Stimulated activated CD4-positive, alpha-beta T cell treated with anti-CD3 and anti-CD28 coated beads, Interleukin-2, amount 100 ng/mL, for 48 hours (primary cell): ENCODE data around the gene RTEL1.
A peak's percentile ranks its signal among the peaks of the same experiment; 100 is the strongest.
"Not testable (repeated sequence)": the region's sequence is repeated elsewhere in the genome, so short reads cannot be mapped to it uniquely, and the experiment has no call there.

ENCODE experiments used
- DNase-seq, 2 donors: peaks; one replicate each; pipeline ENCODE4 v3.0.0-alpha.2; 2020

Gene RTEL1

DNA sequence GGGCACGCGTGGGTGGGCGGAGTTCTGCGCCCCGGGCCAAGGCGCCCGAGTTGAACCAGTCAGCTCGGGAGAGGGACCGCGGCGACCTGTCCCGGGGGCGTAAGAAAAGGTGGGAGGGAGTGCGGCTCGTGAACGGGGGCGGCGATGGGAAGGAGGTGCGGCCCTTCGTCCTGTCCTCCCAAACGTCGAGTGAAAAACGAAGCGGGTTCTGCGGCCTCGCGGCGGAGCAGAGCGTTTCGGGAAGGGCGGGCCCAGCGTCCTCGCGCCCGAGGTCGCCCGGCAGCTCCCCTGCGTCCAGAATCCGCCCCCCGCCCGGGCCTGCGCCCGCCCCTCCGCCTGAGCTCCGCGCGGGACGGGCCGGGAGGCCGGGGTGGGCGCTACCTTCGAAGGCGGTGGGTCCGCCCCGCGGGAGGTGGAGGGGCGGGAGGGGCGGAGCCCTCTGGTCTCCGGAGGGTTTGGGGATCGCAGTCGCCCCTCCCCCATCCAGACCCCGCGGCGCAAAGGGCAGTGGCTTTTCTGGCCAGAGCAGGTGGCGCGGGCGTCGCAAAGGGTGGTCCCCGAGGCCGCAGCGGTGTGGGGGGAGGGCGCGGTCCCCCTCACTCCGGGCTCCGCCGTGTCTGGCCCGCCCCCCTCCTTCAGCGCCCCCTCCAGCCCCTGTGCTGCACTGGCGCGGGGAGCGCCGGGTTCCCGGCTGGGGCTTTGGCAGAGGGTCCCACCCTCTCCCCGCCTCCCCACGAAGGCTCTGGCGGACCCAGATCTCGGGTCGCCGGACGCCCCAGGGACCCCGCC lies 5.7 kb upstream of the RTEL1 start:
- no peak for DNase-seq

DNA sequence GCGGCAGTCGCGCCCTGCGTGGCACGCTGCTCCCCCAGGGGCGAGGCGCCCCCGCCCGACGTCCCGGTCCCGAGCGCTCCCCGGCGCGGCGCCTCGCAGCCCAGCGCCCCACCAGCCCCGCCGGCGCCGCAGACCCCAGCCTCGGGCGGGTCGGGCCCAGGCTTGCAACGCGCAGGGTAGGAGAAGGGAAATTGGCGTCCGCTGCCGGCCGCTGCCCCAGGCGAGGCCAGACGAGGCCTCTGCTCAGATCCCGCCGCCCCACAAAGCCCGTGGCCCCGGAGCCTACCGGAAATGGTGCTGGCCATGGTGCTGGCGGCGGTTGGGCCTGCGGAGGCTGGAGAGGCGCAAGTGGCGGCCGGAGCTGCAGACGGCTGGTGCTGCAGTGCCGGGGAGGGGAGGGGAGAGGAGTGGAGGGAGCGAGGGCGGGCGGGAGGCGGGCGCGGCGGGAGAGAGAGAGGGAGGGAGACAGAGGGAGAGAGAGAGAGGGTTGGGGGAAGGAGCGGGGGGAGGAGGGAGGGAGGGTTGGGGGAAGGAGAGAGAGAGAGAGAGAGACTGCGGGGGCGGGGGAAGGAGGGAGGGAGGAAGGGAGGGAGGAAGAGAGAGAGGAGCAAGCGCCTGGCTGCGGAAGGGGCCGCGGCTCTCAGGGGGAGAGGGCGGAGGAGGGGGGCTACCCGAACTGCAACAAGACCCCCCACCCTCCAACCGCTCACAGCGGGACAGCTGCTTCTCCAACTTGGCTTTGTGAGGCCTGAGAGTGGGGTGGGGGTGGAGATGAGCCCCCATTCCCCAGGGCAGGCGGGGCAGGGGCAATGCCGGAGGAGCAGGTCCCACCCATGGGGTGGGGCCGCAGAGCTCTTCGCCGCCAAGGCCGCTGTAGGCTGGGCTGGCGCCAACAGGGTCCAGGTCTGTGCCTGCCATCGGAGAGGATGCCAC lies 4.8 kb upstream of the RTEL1 start, which contains the start of gene STMN3:
STMN3 (minus strand) TSS at position 384 of the 933 bp plus-strand sequence; CDS start at position 305, 79 bp downstream.
- DNase-seq, result peak; percentile 52 to 64

DNA sequence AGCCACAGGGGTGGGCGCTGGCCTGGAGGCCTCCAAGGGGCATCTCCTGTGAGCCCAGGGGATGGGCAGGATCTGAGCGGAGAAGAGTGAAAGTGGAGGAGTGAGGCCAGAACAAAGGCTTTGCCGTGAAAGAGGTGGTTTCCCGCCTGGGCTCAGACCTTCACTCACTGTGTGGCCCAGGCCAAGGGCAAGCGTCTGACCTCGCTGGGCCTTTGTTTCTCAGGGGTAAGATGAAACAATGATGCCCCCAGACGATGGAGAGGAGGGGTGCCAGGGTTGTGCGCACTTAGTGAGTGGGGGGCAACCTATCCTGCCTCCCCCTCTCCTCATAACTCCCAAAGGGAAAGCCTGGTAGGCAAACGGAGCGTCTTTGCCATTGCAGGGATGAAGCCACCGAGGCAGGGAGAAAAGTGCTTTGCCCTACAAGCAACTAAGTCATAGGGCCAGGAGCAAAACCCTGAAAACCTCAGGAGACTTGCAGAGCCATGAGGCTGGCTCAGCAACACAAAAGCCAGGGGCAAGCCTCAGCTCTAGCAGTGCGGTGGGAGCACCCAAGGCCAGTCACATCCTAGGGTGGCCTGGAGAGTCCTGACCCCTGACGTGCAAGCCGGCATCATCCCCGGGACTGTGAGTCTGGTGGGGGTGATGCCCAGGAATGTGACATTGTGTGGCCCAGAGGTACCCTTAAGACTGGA lies 4.0 kb upstream of the RTEL1 start:
- no peak for DNase-seq

DNA sequence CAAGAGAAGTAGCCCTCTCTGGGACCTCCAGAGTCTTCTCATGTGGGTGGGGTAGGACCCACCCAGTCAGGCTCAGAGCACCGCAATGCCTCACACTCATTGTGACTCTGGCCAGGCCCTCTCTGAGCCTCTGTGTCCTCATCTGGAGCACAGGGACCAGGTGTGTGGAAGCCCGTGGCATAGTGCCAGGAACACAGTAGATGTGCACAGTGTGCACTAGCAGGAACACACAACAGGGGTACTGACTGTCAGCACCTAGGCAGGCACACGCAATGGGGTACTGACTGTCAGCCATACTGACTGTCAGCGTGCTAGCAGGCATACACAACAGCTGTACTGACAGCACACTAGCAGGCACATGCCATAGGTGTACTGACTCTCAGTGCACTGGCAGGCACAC lies 2.9 kb upstream of the RTEL1 start:
- no peak for DNase-seq

DNA sequence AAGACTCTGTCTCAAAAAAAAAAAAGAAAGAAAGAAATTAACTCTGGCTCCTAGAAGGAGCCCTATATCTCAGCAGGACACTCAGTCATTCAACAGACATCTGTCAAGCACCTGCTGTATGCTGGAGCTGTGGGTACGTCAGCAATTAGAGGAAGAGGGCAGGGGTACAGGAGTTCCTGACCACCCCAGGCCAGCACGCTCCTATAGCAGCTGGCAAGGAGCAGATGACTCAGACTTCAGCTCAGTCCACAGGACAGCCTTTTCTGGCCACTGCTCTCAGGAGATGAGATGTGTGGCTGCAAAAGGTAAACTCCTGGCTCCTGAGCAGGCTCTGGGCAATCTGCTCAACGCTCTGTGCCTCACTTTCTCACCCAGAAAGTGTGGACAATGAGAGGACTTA lies 1.7 kb upstream of the RTEL1 start:
- no peak for DNase-seq

DNA sequence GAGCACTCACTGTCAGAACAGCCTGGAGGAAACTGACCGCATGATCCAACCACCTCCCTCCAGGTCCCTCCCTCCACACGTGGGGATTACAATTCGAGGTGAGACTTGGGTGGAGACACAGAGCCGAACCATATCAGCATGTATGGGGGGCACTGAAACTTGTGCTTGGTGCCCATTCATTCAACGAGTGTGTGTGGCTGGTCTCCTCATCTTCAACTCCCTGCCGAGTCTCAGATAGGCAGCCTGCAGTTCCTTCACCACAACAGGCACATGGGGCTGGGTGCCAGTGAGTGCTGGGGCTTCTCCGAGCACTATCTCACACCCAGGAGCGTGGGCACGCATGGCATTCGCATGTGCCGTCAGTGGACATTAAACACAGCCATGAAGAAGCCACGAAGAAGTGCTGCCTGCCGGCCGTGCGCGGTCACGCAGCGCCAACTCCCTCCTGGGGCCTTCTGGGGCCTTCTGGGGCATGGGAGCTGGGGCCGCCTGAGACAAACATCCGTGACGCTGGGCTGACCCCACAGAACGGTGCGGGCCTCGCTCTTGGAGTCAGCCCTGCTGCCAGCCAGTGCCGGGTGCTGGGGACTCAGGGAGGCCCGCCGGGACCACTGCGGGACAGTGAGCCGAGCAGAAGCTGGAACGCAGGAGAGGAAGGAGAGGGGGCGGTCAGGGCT lies 714 bp upstream of the RTEL1 start:
- DNase-seq, result no peak

DNA sequence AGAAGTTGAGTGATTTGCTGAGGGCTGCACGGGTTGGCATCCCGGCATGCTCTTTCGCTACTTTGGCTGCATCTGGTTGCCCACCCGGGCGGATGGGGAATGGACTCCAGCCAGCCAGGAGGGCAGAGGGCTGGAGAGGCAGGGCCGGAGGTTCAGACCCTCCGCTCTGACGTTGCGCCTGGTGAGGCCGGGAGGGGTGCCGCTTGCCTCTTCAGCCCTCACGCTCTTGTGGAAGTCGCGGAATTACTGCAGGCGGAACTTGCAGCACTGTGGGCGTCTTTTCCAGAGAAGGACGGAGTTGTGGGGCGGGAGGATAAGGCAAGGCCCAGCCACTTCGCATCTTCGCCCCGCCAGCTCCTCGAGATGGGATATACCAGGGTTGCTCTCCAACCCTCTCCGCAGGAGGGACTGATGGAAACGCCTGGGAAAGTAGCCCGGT lies 656 bp downstream of the RTEL1 start:
- no peak for DNase-seq

DNA sequence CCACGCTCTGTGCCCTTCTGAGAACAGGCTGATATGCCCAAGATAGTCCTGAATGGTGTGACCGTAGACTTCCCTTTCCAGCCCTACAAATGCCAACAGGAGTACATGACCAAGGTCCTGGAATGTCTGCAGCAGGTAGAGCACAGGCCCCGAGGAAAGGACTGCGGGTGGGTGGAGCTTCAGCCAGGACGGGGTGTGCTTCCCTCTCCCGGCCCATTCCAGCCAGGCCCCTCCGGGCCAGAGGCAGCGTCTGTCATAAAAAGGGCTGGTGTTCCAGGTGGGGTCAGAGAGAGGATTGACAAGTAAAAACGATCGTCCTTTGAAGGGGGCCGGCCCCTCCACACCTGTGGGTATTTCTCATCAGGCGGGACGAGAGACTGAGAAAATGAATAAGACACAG lies 1.3 kb downstream of the RTEL1 start:
- no peak for DNase-seq

DNA sequence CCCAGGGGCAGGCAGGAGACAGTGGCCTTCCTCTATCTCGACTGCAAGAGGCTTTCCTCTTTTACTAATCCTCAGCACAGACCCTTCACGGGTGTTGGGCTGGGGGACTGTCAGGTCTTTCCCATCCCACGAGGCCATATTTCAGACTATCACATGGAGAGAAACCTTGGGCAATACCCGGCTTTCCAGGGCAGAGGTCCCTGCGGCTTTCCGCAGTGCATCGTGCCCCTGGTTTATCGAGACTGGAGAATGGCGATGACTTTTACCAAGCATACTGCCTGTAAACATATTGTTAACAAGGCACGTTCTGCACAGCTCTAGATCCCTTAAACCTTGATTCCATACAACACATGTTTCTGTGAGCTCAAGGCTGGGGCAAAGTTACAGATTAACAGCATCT lies 2.1 kb downstream of the RTEL1 start:
- not testable (repeated sequence) for DNase-seq

DNA sequence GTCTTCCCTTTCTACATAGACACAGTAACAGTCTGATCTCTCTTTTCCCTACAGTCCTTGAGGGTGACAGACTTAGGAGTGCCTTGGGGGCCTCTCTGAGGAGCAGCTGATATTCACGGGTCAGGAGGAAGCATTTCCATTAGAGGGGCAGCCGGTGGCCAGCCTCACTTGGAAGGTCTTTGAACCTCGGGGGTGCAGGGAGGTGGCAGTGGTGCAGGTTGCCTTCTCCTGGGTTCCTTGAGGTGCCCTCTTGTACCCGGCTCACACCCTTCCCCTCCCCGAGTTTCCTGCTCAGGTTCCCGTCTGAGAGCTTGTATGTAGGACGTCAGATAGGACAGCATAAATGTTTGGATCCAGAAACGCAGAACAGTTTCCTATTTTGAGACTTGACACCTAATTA lies 2.5 kb downstream of the RTEL1 start:
- DNase-seq, result no peak

DNA sequence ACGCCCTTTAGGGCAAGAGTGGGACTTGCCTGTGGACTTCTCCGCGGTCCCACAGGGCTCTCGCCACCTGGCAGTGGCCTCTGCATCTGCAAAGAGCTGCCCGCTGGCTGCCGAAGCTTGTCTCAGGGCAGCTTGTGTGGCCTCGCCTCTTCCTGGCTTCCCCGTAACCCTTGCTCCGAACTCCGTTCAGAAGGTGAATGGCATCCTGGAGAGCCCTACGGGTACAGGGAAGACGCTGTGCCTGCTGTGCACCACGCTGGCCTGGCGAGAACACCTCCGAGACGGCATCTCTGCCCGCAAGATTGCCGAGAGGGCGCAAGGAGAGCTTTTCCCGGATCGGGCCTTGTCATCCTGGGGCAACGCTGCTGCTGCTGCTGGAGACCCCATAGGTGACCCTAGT lies 3.0 kb downstream of the RTEL1 start:
- DNase-seq, result no peak

DNA sequence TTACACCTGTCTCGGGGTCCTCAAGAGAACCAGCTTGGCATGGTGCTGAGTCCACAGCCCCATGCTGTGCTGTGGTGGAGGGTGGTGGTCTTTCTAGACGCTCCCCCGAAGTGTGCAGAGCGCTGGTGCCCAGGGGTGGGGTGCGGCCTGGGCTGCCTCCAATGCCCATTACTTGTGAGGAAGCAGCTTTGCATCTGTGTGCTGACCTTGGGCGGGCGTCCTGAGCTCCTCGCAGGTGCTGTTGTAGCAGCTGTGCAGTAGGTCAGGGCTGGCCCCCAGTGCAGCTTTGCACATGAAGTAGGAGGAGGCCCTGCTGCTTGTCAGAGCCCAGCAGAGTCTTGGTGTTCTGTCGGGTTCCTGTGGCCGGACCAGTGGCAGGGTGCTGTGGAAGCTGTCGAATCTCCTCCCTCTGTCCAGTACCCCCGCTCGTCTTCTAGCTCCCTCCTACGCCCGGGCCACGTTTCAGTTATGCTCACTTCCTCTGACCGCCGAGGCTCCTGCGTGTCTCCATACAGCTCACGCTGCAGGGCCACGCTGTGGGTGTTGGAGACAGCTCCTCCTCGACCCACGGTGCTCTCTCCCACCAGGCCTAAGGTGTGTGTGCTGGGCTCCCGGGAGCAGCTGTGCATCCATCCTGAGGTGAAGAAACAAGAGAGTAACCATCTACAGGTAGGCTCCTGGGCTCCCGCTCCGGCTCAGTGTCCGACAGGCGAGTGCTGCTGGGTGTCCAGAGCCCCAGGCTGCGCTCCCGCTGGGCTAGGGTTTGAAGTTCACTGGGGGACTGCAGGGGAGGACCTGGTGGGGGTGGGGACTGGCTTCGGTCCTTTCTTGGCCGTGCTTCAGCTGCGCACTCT lies 4.1 kb downstream of the RTEL1 start:
- DNase-seq, result no peak

DNA sequence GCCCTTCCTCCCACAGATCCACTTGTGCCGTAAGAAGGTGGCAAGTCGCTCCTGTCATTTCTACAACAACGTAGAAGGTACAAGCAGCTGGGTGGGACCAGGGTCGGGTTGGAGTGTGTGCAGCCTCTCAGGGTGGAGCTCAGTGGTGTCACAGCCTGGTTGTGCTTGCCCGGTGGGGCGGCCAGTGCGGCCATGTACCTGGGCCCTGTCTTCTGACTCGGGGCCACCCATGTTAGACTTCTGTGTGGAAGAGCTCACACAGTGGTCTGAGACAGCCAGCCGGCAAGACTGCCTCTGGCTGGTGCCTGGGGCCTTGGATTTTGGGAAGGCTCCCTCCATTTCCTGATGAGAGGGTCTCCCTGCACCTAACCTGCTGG lies 4.7 kb downstream of the RTEL1 start:
- DNase-seq, result no peak

DNA sequence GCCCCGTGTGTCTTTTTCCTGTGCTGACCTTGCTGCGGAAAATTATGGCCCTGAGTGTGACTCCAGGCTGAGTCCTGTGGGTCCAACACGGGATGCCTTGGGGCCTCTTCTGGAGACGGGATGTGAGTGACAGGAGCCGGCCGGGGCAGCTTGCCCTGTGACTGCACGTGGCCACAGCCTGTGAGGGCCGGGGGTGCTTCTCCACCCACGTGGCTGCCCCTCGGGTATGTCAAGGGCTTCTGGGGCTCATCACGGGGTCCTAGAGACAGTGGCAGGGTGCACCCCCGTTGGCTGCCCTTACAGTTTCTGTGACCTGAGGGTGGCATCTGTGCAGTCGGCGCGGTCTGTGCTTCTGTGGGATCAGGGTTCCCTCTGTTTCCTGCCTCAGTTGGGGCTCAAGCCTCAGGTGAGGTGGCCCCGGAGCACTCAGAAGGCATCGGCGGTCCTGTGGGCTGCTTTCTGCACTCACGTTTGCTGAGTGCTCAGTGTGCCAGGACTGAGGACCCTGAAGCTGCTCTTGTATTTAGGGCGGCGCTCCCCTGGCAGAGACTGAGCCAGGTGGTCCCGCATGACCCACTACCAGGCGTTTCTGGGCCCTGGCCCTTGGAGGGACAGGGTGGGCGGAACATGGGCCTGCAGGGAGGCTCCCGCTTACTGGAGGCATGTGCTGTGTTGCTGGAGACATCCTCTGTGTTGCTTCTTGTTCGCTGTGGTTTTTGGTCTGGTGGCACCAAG lies 5.4 kb downstream of the RTEL1 start:
- DNase-seq, result no peak

DNA sequence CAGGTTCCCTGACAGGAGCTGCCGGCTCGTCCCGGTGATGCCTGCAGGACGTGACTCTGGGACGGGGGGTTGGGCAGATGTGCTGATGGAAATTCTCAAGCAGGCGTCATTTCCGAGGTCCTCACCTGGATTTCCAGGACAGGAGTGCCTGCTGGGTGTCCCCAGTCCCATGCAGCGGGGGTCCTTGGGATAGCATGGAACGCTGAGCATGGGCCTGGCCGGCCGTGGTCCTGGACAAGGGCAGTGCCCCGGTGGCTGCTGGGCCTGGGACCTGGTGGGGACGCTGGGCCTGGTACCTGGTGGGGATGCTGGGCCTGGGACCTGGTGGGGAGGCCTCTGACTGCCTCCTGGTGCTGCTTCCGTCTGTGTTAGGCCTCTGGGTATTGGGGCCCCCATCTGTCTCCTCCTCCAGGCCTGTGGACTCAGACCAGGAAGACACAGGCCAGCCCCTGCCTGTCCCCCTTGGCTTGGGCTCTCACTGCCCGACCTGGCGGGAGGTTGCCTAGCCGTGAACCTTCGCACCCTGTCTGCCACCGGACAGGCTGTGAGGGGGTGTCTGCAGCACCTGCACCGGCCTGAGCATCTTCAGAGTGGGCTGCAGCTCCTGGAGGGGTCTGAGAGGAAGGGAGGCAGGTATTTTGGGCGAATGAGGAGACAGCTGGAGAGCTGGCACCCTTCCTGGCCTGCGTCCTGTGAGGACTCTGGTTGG lies 6.2 kb downstream of the RTEL1 start:
- DNase-seq, result no peak

DNA sequence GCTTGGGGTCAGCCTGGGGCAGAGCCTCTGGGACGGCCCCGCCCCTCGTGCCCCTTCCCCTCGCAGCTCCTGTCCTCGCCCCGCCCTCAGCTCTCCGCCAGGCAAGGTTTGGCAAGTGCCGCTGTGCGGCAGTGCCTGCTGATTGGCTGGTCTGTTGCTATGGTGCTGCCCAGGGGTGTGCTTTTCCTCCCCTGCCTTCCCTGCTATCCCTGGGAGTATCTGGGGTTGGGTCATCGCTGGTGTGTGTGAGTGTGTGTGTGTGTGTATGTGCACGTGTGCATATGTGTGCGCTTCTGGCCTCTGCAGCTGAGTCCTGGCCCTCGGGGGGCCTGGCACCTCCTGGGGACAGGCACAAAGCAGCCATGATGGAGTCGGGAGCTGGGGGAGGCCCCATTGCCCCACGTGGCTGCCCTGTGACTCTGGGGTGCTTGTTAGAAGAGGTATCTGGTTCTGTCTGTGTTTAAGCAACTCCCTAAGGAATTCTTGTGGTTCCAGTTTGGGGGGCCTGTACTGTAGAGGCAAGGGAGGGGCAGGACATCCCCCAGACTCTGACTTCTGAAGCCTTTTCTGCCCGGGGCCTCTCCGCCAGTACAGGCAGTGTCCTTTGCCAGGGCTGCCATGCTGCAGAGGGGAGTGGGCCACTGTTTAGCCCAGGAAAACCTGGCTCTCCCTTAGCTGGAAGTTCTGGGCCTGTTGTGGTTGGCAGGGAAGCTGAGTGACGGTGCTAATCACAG lies 6.9 kb downstream of the RTEL1 start:
- DNase-seq, result no peak

DNA sequence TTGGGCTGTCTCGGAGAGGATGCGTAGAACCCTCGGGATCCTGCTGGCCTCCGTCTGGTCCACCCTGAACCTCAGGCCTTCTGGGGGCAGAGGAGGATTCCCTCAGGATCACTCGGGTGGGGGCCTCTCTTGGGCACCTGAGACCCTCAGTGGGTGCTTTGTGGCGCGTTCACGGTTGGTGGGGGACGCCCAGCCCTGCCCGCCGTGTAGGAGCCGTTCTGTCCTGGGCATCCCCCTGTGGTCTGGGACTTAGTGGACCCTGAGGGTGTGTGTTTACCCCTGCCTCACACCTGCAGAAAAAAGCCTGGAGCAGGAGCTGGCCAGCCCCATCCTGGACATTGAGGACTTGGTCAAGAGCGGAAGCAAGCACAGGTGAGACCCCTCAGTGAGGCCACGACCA lies 7.6 kb downstream of the RTEL1 start:
- no peak for DNase-seq

DNA sequence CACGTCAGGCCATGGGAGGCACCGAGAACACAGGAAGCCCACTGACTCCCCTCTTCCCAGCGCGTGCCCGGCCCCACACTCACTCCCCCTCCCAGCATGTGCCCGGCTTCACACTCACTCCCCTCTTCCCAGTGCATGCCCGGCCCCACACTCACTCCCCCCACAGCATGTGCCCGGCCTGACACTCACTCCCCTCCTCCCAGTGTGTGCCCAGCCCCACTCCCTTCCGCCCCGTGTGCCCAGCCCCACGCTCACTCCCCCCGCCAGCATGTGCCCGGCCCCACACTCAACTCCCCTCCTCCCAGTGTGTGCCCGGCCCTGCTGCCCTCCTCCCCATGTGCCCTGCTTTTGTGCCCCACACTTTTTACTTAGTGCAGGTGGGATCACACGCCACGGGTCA lies 9.7 kb downstream of the RTEL1 start:
- DNase-seq, result no peak

DNA sequence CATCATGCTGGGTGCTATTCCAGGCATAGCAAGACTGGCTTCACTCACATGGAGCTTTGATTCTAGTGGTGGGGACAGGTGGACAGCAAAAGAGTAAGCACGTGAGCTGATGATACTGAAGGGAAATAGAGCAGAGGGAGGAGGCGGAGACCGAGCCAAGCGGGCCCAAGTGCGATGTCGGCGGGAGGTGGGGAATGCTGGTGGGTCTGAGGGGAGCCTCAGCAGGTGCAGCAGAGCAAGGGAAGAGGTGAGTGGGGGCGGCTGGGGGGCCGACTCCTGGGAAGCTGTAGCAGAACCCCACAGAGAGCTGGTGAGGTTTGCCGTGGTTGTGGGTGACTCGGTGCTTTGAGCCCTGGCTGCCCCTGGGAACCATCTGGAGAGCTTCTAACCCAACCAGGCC lies 10.2 kb downstream of the RTEL1 start:
- no peak for DNase-seq

DNA sequence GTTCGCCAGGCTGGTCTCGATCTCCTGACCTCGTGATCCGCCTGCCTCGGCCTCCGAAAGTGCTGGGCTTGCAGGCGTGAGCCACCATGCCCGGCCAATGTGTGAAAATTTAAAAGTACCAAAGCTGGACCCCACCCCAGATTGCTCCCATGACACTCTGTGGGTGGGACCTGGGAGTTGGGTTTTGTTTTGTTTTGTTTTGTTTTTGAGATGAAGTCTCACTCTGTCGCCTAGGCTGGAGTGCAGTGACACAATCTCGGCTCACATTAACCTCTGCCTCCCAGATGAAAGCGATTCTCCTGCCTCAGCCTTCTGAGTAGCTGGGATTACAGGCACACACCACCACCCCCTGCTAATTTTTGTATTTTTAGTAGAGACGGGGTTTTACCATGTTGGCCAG lies 13.6 kb downstream of the RTEL1 start:
- DNase-seq, result not testable (repeated sequence)
